Fibroblast of upper back skin (primary cell): Measurements from ENCODE around the gene HMCN1.

Experiments used
- DNase-seq: peaks from one replicate; pipeline ENCODE4 v3.0.0-alpha.2; 2013

The HMCN1 gene

GRCh38 chr1:185808631-185809030 is 74.4 kb downstream of the HMCN1 start:
- DNase-seq, result peak; percentile 59

GRCh38 chr1:185811073-185811709 is 77.0 kb downstream of the HMCN1 start:
- DNase-seq, result no peak

DNA sequence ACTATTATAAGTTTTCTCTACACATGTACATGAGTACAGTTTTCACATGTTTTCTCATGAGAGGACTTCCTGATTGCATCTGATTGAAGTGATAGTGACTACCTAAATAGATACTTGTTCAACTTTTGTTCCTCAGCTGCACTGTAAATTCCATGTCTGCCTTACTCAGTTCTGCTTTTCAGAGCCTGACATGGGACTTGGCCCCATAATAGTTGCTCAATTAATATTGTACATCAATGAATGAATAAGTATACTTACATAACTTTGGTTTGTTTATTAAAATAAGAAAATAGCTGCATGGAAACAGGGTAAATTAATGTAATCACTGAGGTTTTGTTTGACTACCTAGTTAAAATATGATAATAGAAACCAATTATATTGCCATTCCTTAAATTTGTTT is 78.7 kb downstream of the HMCN1 start:
- no peak for DNase-seq

DNA sequence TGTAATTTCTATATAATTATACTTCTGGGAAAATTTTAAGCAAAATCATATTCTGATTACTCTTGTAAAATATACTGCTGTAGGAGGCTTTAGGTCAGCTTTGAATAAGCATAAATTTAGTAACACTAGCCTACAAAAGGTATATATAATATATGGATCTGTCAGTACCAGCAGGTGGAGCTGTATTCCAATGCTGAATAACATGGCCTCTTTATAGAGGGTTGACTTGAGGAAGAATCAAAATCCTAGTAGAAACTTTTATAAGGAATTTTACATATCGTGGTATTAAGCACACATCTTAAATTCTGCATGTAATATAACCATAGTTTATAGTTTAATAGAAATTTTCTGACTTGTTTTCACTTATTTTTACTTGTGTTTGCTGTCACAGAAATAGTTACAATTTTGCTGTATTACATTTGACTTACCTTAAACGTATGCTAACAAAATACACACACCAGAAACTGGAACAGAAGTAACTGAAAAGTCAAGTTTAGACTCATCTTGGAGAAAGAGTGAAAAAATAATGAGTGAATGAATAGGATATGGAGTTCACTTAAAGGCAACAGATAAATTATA is 79.3 kb downstream of the HMCN1 start:
- peak; percentile 79 for DNase-seq

GRCh38 chr1:185816460-185816859 is 82.3 kb downstream of the HMCN1 start:
- peak; percentile 91 for DNase-seq

DNA sequence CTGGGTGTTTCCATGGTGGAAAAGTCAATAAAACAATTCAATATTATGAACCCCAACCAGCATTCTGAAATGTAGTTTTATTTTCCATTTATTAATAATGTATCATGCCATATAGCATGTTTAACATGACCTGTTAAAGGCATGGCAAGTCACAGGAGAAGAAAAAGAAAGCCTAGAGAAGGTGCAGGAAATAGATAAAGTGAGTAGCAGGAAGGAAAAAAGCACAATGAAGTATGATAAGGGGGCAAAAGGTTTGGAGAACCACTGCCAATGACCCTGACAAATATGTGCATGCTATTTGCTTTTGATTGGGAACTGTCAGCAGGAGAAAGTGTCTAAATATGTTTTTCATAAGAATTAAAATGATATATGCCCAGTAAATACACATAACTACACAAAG is 85.6 kb downstream of the HMCN1 start:
- no peak for DNase-seq

DNA sequence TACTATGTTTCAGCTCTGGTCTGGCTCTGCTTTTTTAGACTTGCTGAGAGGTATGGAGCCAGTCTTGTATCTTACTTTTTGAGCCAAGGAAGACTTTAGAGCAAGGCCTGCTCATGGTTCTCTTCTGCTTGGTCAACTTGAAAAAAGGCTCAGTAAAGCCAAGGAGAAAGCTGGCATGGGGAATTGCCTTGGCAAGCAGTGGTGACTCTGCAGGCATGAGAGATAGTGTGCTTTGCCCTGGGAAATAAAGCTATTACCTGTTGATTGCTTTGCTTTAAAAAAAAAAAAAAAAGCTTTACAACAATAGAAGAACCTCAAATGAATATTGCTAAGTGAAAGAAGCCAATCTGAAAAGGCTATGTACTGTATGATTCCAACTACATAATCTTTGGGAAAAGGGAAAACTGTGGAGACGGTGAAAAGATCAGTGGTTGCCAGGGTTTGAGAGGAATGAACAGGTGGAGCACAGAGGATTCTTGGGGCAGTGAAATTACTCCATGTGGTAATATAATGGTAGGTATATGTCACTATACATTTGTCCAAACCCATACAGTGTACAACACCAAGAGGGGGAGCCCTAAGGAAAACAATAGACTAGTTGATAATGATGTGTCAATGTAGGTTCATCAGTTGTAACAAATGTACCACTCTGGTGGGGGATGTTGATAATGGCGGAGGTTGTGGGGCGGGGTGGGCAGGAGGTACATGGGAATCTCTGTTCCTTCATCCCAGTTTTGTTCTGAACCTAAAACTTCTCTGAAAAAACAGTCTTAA is 87.6 kb downstream of the HMCN1 start:
- no peak for DNase-seq

DNA sequence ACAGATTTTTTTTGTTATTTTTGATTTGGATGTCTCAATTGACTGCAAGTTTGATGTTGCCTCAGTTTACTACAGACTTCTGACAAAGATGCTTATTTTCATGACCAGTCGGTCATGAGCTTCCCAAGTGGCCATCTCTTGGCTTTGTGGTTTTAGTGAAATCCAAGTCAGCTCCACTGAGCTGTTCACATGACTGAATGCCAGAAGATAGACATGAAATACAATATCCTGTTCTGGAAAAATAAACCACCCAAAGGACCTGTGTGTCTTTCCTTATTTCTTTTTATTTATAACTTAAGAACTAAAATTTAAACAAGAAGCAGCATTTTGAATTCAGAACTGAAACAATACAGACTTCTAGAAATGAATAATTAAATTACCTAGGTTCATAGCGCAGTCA is 89.3 kb downstream of the HMCN1 start:
- DNase-seq, result peak; percentile 61

DNA sequence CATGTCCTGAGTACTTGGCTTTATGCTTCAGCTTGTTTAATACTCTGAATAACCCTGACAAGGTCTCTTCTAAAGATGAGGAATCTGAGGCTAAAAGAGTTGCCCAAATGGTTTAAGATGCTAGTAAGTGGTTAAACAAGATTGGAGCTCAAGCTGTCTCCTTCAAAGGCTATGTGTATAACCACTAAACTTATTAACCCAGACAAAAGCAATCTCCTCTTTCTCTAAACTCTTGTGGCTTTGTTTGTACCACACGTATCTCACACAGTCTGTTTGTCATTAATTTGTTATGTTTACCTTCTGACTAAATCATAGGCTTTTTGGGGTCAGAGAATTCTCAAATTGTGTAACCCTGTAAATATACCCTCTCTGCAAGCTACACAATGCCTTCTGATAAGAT is 89.9 kb downstream of the HMCN1 start:
- no peak for DNase-seq

DNA sequence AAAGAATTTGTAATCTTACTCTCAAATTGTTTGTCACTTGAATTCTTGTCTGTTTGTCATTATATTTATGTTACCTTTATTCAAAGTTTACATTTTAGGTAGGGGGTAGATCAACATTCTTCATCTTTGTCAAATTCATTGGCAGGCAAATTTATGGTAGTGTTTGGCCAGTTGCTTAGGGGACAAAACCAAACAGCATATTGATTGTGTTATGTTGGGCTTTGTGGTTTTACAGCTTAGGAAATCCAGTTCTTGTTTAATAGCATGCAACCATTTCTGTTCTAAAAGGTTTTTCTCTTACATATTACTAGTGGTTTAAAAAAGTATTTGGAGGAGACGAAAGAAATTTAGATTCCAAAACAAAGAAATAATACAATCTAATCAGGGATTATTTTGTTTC is 91.4 kb downstream of the HMCN1 start:
- peak; percentile 67 for DNase-seq

- DNase-seq, result peak; percentile 54
Observed at GRCh38 chr1:185834371-185834905, 100.2 kb downstream of the HMCN1 start.

DNA sequence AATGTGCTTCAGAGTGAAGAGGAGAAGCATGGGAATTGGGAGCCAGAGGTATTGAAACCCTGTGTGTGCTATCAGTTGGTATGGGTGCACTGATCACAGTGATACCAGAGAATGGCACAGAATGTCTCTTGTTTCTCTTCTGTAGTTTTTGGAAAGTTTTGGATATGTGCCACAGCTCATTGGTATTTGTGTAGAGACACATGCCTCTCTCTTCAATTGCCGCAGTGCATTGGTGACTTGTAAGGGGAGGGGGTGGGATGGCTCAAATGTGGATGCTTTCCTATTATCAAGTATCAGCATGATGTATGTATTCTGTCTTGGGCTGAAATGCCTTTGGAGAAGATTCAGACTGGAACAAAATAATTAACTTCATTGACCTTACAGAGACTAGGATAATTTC is 101.0 kb downstream of the HMCN1 start:
- DNase-seq, result no peak

DNA sequence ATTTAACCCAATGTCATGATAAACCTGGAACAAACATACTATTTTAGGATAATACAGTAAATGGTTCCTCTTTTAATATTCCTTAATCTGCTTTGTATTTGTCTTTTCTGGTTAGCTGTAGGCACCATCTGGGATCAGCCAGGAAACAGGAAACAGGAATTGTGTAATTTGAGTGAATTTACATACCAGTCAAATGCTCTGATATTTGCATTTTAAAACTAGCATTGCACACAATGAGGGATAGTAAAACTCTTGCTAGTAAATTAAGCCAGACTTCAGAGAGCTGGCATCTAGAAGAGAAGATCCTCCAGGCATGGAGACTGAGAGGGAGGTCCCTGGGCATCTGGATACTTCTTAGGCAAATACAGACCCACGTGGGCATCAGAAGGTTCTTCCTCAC is 103.5 kb downstream of the HMCN1 start:
- DNase-seq, result peak; percentile 36

DNA sequence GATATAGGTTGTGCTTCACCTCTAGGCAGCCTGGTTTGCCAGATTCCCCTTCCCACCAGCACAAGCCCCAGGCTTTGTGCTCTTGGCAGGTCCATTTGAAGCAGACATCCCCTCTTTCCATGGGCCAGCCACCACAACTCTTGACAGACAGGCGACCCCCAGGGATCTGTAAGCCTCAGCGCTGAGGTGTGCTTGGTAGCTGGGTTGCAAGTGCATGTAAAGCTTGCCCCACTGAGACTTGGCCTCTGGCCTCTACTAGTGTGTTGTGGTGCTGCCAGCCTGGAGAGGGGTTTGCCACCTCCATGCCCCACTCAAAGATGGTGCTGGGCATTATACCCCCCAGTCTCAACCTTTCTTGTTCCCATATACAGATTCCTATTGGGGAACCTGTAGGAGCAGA is 103.9 kb downstream of the HMCN1 start:
- no peak for DNase-seq

- no peak for DNase-seq
Observed at GRCh38 chr1:185840880-185841279, 106.7 kb downstream of the HMCN1 start.

GRCh38 chr1:185843297-185843869 is 109.2 kb downstream of the HMCN1 start:
- no peak for DNase-seq

GRCh38 chr1:185843986-185844385 is 109.8 kb downstream of the HMCN1 start:
- DNase-seq, result peak; percentile 50

- DNase-seq, result peak; percentile 62
Observed at GRCh38 chr1:185846672-185847444, 112.7 kb downstream of the HMCN1 start.

DNA sequence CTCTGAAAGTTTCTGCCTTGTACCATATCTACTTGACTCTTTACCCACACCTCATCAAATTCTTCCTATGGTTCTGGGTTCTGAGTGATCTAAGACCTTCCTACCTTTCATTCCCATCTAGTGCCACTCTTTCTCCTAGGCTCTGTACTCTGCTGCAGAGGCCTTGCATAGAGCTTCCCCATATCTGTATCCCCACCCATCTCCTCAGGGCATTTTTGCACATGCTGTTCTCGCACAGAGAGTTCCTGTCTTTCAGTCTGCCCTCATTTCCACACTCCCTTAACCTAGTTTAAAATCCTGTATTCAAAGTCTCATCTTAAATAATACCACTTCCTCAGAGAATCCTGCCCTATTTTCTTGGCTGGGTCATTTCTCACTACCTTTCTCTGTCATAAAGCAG is 114.8 kb downstream of the HMCN1 start:
- DNase-seq, result no peak

DNA sequence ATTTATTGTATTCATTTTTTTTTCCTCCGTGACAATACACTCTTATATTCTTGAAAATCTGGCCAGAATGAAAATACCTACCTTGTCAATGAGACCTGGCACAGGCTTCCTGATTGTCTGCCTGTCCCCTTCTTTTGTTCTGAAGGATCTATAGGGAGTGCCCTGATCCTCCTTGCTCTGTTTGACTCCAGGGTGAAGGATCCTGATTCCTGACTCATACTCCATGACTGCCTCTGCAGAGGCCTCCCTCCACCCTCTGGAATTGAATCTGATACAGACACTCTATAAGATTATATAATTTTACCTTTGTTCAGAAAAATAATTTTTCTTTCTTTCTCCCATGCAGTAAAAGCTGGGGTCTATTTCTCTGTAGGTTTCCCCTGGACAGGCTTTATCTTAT is 116.2 kb downstream of the HMCN1 start:
- DNase-seq, result peak; percentile 44

DNA sequence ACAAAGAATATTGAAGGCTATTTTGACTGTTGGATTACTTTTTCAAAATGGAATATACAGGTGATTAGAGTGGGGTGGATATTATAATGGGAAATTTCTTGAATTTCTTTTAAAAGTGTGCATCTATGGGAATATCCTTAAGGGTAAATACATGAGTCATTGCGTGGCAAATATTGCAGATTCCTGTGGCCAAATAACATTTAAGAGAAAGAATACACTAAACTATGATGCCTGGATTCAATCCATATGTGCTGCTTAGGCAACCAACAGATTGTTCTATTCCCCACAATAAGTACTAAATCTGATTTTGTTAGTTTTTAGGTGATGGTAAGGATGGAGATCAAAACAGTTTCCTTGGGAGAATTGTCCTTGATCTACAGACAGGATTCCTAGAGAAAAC is 119.5 kb downstream of the HMCN1 start:
- DNase-seq, result peak; percentile 91

GRCh38 chr1:185856482-185856881 is 122.3 kb downstream of the HMCN1 start:
- DNase-seq, result no peak

- DNase-seq, result peak; percentile 61
Observed at GRCh38 chr1:185857442-185857841, 123.3 kb downstream of the HMCN1 start.
